NCI-H128 (cell line): ENCODE data around the gene MSH3.
"Not testable (repeated sequence)": the region's sequence is repeated elsewhere in the genome, so short reads cannot be mapped to it uniquely, and the experiment has no call there.

Experiments used
- DNase-seq: peaks from one replicate; lab custom pipeline; 2025; ENCODE audit not compliant: unreplicated experiment; lab: John Stamatoyannopoulos, UW

Gene MSH3

GRCh38 chr5:80705216-80705769 lies 50.8 kb downstream of the MSH3 start:
- no peak for DNase-seq

- no peak for DNase-seq
Measured at GRCh38 chr5:80705801-80706200, 51.3 kb downstream of the MSH3 start.

GRCh38 chr5:80706835-80707447 lies 52.5 kb downstream of the MSH3 start:
- no peak for DNase-seq

- no peak for DNase-seq
Measured at GRCh38 chr5:80707645-80708044, 53.2 kb downstream of the MSH3 start.

GRCh38 chr5:80711216-80711615 lies 56.8 kb downstream of the MSH3 start:
- no peak for DNase-seq

- DNase-seq = no peak
Measured at GRCh38 chr5:80711938-80712337, 57.5 kb downstream of the MSH3 start.

GRCh38 chr5:80712919-80713318 lies 58.5 kb downstream of the MSH3 start:
- DNase-seq = no peak

GRCh38 chr5:80713631-80714030 lies 59.2 kb downstream of the MSH3 start:
- no peak for DNase-seq

- DNase-seq = no peak
Measured at GRCh38 chr5:80714570-80715298, 60.3 kb downstream of the MSH3 start.

GRCh38 chr5:80715887-80716286 lies 61.4 kb downstream of the MSH3 start:
- no peak for DNase-seq

GRCh38 chr5:80720181-80720580 lies 65.7 kb downstream of the MSH3 start:
- DNase-seq = no peak

GRCh38 chr5:80722916-80723315 lies 68.5 kb downstream of the MSH3 start:
- DNase-seq = no peak

GRCh38 chr5:80725446-80725845 lies 71.0 kb downstream of the MSH3 start:
- DNase-seq = no peak

GRCh38 chr5:80736730-80737129 lies 82.3 kb downstream of the MSH3 start:
- DNase-seq = no peak

- DNase-seq = no peak
Measured at GRCh38 chr5:80738466-80738865, 84.0 kb downstream of the MSH3 start.

GRCh38 chr5:80739057-80739456 lies 84.6 kb downstream of the MSH3 start:
- DNase-seq = no peak

GRCh38 chr5:80739496-80739895 lies 85.0 kb downstream of the MSH3 start:
- no peak for DNase-seq

- no peak for DNase-seq
Measured at GRCh38 chr5:80739898-80740297, 85.4 kb downstream of the MSH3 start.

GRCh38 chr5:80740488-80740887 lies 86.0 kb downstream of the MSH3 start:
- DNase-seq = not testable (repeated sequence)

- no peak for DNase-seq
Measured at GRCh38 chr5:80740999-80741398, 86.5 kb downstream of the MSH3 start.

- no peak for DNase-seq
Measured at GRCh38 chr5:80744149-80744548, 89.7 kb downstream of the MSH3 start.

GRCh38 chr5:80745490-80745889 lies 91.0 kb downstream of the MSH3 start:
- DNase-seq = no peak

GRCh38 chr5:80747922-80748321 lies 93.5 kb downstream of the MSH3 start:
- no peak for DNase-seq
